DMS114 treated with DMSO at 0.1 percent for 48 hours (cell line): ENCODE results near the gene GSKIP.
A peak's percentile ranks its signal among the peaks of the same experiment; 100 is the strongest.

Source experiments
- DNase-seq: peaks from one replicate; lab custom pipeline; 2025; ENCODE audit not compliant: unreplicated experiment; lab: John Stamatoyannopoulos, UW

Gene GSKIP

GRCh38 chr14:96376093-96376492 is 12.8 kb downstream of the GSKIP start:
- DNase-seq, result no peak

- DNase-seq, result no peak
These were observed 17.4 kb downstream of the GSKIP start for GRCh38 chr14:96380735-96381134.

GRCh38 chr14:96383445-96383844 is 20.1 kb downstream of the GSKIP start:
- DNase-seq, result no peak

- DNase-seq, result no peak
These were observed 20.7 kb downstream of the GSKIP start for GRCh38 chr14:96384053-96384452.

GRCh38 chr14:96384740-96385139 is 21.4 kb downstream of the GSKIP start:
- DNase-seq, result no peak

- DNase-seq, result no peak
These were observed 22.1 kb downstream of the GSKIP start for GRCh38 chr14:96385385-96385784.

GRCh38 chr14:96390965-96391292 is 27.6 kb downstream of the GSKIP start:
- DNase-seq, result no peak

- peak; percentile 81 for DNase-seq
These were observed 28.2 kb downstream of the GSKIP start for GRCh38 chr14:96391293-96392118.

- no peak for DNase-seq
These were observed 29.9 kb downstream of the GSKIP start for GRCh38 chr14:96393071-96393691.

- DNase-seq, result no peak
These were observed 30.9 kb downstream of the GSKIP start for GRCh38 chr14:96394047-96394815.

GRCh38 chr14:96398432-96398831 is 35.1 kb downstream of the GSKIP start:
- DNase-seq, result no peak

- no peak for DNase-seq
These were observed 35.6 kb downstream of the GSKIP start for GRCh38 chr14:96398921-96399320.

GRCh38 chr14:96399405-96399804 is 36.1 kb downstream of the GSKIP start:
- no peak for DNase-seq

GRCh38 chr14:96400495-96400894 is 37.2 kb downstream of the GSKIP start:
- no peak for DNase-seq

GRCh38 chr14:96403409-96403808 is 40.1 kb downstream of the GSKIP start:
- DNase-seq, result no peak

GRCh38 chr14:96405677-96406076 is 42.4 kb downstream of the GSKIP start:
- DNase-seq, result no peak

GRCh38 chr14:96407935-96408570 is 44.7 kb downstream of the GSKIP start:
- no peak for DNase-seq

- no peak for DNase-seq
These were observed 45.3 kb downstream of the GSKIP start for GRCh38 chr14:96408608-96409007.

GRCh38 chr14:96409701-96410100 is 46.4 kb downstream of the GSKIP start:
- DNase-seq, result no peak

GRCh38 chr14:96410119-96410518 is 46.8 kb downstream of the GSKIP start:
- DNase-seq, result no peak

- no peak for DNase-seq
These were observed 50.2 kb downstream of the GSKIP start for GRCh38 chr14:96413526-96413925.

- DNase-seq, result no peak
These were observed 52.2 kb downstream of the GSKIP start for GRCh38 chr14:96415559-96415958.
